Stimulated activated CD8-positive, alpha-beta memory T cell treated with anti-CD3 and anti-CD28 coated beads, Interleukin-2, amount 100 ng/mL, for 48 hours (primary cell): ENCODE results near the gene C2CD2.
A peak's percentile ranks its signal among the peaks of the same experiment; 100 is the strongest.

Source experiments
- DNase-seq, 2 donors: peaks; one replicate each; pipeline ENCODE4 v3.0.0-alpha.2; 2020; ENCODE audit warnings: low read depth in 2 of 2

C2CD2 gene

DNA sequence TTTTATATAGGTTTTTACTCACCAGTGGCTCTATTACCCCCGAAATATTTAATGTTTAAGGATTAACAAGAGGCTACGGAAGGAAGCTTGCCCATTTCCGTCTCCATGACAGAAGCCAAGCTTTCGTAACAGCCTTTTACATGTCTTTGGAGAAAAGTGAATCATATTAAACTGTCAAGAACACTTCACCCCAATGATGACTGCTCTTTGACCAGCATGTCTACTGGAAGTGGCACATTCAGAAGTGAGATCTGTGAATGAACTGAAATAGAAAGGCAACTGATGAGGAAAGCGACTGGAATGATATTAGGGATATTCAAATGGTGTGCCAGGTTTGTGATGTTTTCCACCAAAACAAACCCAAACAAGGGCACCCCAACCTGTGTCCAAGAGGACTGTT, 66.2 kb downstream of the C2CD2 start:
- DNase-seq = no peak

DNA sequence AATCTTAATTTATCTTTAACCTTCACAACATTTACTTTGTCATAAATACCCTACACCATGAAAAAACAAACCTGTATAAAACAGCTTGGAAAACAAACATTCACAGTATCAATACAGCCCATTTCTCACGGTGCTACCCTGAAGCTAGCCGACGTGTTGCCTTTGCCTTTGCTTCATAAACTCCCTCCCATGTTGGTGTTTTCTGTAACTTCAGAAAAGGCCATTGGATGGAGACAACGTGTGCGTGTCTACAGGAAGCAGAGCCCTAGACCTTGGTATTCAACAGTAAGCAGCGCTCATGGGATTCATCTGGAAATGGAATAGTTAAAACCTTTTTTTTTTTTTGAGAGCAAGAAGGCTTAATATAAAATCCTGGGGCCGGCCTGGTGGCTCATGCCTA, 67.5 kb downstream of the C2CD2 start:
- no peak for DNase-seq

DNA sequence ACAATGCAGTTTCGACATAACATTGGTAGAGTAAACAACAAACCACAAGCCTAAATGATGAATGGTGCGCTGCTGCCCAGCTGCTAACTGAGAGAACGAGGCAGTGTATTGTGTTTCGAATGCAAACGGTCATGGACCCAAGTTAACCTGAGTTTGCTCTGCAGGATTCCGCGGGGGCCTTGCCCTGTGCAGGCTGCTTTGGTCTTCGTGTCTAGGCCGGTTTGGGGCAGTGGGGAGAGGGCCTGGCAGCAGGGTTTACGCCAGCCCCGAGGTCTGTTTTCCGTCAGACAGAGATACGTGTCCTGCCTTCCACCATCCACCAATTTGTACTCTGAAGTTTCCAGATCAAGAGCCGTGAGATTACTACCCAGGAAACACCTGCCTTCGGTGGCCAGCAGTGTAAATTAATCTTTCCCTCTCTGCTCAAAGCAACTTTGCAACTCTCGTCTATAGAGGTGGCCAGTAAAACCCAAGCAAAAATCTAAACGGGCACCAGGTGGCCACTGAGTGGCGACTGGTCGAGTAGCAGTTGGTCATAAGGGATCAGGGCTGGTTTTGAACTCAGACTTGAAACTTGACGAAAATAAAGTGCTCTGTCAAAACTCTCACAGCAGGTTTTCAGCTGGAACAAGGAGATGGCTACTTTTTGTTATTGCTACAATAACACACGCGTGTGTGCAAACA, 68.3 kb downstream of the C2CD2 start:
- DNase-seq = no peak

DNA sequence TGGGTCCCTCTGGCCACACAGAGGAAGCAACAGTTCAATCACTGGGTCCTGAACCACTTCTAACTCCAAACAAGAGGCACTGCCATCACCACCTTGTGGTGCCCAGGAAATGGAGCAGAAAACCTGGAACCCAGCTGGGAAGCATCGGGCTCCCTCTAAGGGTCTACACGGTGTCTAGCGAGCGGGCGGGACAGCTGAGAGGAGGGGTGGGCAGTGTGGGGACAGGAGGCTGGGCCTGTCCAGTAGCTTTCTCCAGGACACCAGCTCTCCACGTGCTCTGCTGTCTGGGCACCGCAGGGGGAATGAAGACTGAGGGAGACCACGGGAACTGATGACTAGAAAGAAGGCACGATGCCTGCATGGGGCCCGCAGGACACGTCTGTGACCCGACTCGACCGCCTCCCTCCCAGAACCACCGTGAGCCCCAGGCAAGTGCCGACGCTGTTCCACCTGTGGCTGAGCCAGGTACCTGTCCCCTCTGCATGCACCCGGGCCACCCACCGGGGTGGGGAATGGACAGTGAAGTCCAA, 69.3 kb downstream of the C2CD2 start:
- no peak for DNase-seq

DNA sequence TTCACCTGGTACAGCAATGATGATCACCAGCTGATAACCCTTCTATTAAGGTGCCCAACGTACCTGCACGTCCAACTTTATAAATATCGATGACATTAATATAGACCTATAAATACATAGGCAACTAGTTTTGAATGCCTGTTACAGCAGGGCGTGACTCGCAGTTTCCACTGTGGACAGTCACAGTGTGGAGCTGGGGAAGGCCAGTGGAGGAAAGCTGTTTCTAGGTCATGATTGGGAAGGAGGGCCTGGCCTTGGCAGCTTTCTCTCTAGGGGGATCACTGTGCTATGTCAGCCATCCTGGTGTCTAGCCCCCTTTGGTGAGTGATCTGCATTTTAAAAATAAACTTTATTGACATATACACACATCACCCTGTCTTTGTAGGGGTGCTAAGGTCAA, 70.2 kb downstream of the C2CD2 start:
- DNase-seq = no peak

DNA sequence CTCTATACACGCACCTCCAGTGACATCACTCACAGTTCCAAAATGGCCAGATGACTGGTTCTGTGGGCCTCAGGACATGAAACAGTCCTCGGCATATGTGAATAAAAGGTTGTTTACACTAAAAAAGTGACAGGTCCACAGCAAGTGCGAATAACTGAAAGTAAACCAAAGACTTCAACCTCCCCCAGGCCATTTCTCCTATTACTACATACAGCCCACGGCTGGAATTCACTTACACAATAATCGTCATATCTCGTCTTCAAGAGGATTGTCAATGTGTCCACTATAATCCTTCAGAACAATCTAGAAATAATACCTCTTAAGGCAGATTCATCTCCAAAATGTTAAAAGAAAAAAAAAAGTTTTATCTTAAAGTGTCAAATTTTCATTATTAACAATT, 72.8 kb downstream of the C2CD2 start:
- DNase-seq = no peak

DNA sequence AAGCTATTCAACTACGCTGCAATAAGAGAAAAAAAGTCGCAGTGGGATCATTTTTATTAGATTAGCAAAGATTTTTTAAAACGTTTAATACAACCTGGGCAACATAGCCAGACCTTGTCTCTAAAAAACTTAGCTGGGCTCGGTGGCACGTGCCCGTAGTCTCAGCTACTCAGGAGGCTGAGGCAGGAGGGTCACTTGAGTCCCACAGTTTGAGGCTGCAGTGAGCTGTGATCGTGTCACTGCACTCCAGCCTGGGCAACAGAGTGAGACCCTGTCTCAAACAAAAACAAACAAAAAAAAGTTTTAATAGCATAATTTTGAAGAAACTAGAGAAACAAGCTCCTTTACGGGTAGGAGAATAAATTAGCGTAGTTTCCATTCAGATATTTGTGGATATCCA, 73.7 kb downstream of the C2CD2 start:
- no peak for DNase-seq

DNA sequence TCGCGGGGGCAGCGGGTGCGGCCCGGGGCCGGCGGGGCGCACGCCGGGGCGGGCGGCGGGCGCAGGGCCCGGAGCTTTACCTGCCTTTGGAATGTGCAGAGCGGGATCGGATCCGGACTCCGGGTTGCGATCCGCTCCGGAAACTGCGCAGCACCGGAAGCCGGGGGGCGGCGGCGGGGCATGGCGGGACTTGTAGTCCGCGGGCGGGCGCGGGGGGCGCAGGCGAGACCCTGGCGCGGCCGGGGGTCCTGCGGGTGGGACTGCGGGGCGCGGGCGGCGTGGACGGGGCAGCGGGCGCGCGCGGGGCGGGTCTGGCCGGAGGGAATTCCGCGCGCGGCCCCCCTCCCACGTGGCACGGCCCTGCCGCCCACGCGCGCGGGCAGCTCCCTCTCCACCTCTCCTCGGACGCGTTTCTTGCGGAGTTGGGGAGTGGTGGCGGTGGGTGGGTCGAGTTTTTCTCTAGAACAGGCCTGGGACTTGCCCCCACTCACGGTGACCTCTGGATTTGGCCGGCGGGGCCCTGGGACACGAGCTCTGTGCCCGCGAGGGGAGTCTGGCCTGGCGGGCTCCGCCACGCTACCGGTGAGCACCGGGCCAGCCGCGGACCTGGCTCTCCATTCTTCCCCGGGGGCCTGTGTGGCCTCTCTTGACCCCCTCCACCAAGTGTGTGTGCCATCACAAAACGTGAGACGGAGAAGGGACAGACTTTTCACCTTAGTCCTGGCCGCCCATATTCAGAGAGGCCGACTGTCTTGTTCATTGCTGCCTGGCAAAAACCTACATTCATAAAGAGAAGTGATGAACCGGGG, 74.4 kb downstream of the C2CD2 start, which contains the start of gene PRDM15:
TSS of gene PRDM15 (minus strand) at position 155 of the 809 bp plus-strand sequence. CDS start 18,981 bp downstream, outside the sequence.
- peak; percentile 79 for DNase-seq

DNA sequence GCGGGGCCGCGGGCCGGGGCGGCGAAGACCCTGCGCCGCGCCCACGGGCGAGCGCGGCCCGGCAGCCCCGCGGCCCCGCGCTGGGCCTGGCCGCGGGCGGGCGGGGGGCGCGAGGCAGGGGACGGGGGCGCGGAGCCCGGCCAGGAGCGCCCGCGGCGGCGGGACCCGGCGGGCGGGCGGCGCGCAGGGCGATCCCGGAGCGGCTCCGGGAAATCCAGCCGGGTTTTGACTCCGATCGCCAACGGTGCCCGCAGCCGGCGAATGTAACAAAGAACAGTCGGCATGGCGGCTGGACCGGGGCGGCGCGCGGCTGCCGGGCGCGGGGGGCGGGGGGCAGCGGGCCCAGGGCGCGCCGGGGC, 75.0 kb downstream of the C2CD2 start:
- DNase-seq = peak; percentile 43 to 67

DNA sequence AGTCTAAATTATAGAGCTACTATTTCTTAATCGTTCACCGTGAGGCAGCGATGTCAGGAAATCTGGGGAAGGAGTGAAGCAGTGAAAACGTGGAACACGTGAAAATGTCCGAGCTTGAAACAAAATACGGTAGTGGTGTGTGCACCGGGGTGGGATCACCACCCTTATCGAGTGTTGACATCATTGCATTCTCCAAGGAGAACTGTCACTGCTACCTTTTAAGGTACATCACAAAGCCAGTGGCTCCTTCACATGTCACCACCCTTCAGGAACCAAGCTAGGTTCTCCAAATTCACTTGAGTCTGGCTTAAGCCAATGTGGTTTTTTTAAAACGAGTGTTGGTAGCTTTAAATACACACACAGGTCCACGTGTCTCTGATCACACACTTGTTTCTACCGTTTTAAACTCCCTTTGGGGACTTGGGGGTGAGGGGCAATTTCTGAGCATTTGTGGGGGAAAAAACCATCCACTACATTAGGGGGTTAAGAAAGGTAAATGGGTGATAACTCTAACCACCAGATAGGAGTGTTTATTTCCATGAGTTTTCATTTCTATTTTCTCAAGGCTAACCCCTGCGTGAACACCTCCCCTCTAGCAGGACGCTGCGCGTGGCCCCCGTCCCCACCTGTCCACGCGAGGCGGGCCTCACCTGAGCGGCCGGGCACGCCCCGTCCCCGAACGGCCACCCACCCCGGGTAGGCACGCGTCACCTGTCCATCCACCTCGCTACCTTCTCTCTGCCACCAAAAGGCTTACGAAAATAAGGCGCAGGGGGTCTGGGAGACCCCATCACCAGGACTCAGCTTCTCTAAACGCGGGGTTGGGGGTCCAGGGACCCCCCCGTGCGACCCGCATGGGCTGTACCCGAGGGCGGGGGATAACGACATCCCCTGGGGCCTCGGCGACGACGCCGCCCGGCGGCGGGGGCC, 75.7 kb downstream of the C2CD2 start:
- no peak for DNase-seq

DNA sequence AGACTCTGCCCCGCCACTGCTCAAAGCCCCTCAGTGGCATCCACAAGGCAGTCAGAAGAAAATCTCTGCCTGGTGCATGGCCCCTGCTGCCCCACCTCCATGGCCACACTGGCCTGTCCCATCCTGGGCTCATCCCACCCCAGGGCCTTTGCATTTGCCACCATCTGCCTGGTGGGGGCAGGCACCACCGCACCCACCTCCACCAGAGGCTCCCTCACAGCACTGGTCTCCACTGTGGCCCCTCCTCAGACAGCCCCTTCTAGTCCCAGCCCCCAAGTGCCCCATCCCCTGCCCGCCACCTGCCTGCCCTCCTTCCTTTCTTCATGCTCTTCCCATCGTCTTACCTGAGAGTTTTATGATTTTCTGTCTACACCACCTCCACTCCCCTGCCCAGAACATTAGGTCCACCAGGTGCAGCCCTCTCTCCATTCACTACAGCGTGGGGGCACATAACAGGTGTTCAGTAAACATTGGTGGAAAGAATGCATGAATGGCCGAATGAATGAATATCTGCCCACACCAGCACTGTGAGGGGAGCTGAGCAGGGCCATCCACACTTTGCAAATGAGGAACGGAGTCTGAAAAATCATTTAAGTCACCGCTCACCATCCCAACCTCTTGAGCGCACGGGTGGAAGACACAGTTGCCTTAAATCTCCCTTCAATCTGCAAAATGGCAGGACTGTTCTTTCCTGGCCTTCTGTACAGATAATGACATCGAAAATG, 76.7 kb downstream of the C2CD2 start:
- no peak for DNase-seq

DNA sequence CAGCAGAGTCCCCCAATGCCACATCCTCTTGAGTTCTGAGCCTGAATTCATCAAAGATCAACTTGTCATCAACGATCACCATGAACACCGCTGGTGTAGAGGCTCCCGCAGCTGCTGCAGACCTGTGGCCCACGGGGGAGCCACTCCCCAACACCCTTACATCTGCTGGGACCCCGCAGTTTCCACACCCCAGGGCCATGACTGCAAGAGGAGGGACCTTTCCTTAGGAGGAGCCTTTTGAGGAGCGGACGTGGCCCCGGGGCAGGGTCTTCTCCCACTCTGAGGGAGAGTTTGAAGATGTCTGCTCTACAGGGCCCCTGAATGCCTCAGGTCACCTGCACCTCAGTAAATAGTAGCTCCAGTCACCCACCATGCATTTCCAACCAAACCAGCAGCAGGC, 77.4 kb downstream of the C2CD2 start:
- DNase-seq = no peak

DNA sequence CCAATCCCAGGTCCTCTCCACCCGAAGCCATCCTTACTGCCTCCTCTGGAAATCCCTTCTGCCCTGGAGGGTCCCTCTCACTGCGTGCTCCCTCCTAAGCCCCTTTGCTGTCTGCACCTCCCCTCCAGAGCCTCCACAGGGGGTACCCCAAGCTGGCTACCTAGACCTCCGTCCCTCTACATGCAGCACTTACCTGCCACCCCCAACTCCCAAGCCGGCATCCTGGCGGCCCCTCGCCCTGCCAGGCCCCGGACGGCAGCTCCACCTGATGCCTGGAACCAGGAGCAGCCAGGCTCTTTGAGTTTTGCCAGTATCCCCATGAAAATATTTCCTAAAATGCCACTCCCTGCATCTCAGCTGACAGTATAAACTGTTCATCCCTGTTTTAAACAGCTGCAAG, 78.7 kb downstream of the C2CD2 start:
- DNase-seq = no peak

DNA sequence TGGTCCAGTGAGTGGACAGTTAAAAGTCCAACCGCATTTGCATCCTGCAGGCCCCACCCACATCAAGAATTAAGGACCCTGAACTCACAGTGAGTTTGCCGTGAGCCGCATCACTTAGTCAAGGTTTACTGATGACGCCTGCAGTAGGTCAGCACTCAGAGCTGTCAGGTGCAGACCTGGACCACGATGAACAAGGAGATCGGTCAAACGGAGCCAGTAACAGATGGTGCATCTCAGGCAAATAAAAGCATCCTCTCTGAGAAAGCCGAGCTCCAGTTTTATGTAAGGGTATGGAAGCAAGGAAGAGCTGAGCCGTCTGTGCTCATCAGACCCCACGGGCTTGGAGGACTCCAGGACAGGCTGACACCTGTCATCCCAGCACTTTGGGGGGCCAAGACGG, 79.2 kb downstream of the C2CD2 start:
- no peak for DNase-seq

DNA sequence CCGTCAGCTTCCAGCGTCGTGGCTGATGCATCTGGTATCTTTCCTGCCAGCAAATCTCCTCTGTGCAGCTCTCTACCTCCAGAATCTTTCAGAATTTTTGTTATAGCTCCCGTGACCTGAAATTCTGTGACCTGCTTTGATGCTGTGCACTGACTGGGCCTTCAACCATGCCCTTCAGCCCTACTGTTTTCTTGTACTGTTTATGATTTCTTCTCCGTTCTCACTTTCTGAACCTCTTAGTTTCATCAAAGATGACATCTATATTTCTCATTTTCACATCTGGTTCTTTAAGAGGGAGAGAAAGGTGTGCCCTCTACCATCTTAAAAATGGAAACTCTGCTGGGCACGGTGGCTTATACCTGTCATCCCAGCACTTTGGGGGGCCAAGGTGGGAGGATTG, 80.4 kb downstream of the C2CD2 start:
- DNase-seq = no peak

DNA sequence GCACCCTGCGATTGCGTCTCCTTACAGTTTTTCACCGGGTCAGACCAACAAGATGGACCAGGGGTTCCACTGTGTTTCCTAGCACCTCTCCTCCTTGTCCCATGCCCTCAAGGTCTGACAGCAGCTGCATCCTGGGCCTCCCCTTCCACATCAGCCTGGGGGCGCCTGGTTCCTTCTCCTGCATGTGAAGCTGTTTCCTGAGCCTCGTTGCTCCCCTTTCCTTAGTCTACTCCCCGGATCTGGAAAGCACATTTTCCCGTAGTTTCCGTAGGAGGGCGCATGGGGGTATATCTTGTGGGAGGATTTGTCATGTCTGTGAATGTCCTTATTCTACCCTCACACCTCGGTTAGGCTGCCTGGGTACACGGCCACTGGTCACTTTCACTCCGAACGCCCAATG, 80.8 kb downstream of the C2CD2 start:
- no peak for DNase-seq

DNA sequence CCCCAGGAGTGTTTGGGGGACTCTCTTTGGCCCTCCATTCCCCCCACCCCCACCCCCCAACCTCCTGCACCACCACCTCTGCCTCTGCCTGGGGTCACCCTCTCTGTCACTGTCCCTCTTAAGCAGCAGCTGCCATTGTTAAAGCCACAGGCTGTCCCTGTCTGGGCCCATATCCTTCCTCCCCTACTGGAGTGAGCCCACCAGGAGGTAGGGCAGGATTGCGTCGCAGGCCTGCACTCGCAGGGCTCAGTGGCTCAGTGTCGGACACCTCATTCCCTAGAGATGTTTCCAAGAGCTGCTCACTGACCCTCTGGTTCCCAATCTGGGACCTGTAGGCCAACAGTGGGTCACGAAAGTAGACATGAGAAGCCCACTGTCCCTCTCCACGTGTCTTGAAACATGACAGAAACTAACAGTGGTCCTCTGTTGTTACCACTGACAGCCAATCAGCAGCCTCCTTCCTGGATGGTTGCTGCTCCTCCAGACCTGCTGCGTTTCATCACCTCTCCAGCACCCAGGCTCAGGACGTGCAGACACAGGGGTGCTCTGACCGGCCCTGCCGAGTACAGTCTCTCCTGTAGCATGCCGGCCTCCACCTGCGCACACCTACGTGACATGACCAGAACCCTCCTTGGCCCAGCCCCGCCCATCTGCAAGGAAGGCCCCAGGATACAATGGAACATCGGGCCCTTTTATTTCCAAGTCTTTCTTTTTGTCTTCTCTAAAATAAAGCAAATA, 82.4 kb downstream of the C2CD2 start:
- DNase-seq = no peak

DNA sequence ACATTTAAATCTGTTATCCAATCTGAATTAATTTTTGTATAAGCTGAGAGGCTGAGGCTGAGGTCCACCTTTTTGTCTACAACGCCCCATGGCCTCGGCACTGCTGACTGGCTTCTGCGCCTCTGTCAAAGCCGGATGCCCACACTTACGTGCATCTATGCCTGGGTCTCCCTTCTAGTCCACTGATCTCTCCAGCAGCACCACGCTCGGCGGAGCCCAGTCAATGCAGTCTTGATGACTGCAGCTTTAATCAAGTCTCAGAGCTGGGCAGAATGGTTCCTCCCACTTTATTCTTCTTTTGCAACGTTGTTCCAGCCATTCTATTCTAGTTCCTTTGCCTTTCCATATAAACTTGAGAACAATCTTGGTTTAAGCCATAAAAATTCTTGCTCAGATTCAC, 84.0 kb downstream of the C2CD2 start:
- no peak for DNase-seq

DNA sequence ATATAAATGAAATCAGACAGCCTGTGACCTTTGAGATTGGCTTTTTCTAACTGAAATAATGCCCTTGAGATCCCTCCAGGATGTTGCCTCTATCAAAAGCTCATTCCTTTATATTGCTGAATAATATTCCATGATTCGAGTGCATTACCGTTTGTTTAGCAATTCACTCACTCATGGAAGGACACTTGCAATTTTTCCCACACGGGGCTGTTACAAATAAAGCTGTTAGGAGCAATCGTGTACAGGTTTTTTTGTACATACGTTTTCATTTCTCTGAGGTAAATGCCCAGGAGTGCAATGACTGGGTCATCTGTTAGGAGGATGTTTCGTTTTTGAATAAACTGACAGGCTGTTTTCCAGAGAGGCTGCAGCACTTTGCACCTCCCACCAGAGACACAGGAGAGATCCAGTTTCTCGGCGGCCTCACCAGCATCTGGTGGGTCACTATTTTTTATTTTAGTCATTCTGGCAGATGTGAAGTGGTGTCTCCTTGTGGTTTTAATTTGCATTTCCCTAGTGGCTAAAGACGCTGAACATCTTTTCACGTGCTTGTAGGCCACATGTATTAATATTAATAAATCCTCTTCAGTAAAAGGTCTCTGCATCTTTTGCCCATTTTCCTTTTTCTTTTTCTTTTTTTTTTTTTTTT, 85.6 kb downstream of the C2CD2 start:
- DNase-seq = no peak

DNA sequence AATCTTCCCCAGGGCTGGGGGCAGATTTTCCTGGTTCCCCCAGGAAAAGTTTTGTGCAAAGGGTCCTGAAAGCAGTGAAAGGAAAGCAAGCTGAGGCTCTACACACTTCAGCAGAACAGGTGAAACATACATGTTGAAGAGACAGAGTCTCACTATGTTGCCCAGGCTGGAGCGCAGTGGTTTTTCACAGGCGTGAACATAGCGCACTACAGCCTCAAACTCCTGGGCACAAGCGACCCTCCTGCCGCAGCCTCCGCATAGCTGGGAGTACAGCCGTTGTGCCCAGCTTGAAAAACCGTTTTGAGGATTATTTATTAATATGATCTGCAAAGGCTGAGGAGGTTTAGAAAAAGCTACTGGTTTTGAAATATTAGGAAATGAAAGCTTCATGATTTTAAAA, 86.5 kb downstream of the C2CD2 start:
- no peak for DNase-seq
